ENCODE results near the gene NR0B2.
A peak's percentile ranks its signal among the peaks of the same experiment; 100 is the strongest.

NR0B2 gene

GRCh38 chr1:26911399-26912146 lies 2.2 kb downstream of the NR0B2 start:
- no peak for DNase-seq (ENCODE audit: low spot score in 2 of 2)
- no peaks in the 10 kb centered on the region for H3K9me3 Mint-ChIP-seq
- H3K4me3 Mint-ChIP-seq: no peak overlapping the region
- no peaks in the 10 kb centered on the region for H3K36me3 Mint-ChIP-seq
- no peak overlapping the region for H3K27ac Mint-ChIP-seq
- H3K4me1 Mint-ChIP-seq: no peaks in the 10 kb centered on the region
- ATAC-seq: no peak

GRCh38 chr1:26910343-26911160 lies 3.2 kb downstream of the NR0B2 start:
- Mint-ChIP-seq H3K4me3 (no peak overlapping the region), H3K4me1 (no peaks in the 10 kb centered on the region), H3K36me3 (no peaks in the 10 kb centered on the region), H3K27ac (no peak overlapping the region), H3K9me3 (no peaks in the 10 kb centered on the region)
- DNase-seq (ENCODE audit: low spot score in 2 of 2) (no peak), ATAC-seq (no peak)

- DNase-seq (ENCODE audit: low spot score in 2 of 2) (no peak), ATAC-seq (no peak)
- Mint-ChIP-seq H3K9me3 (no peaks in the 10 kb centered on the region), H3K36me3 (no peaks in the 10 kb centered on the region), H3K27ac (no peak overlapping the region), H3K4me3 (no peak overlapping the region), H3K4me1 (no peaks in the 10 kb centered on the region)
Observed at GRCh38 chr1:26909951-26910342, 3.8 kb downstream of the NR0B2 start.

GRCh38 chr1:26907071-26907917 lies 6.5 kb downstream of the NR0B2 start:
- H3K4me1 Mint-ChIP-seq: no peaks in the 10 kb centered on the region

GRCh38 chr1:26900815-26901511 lies 12.8 kb downstream of the NR0B2 start:
- no peak for DNase-seq (ENCODE audit: low spot score in 2 of 2)

More at GRCh38 chr1:26907071-26907917, 6.5 kb downstream of the NR0B2 start:
- DNase-seq (ENCODE audit: low spot score in 2 of 2) (no peak), ATAC-seq (no peak)
- Mint-ChIP-seq H3K36me3 (no peaks in the 10 kb centered on the region), H3K27ac (no peak overlapping the region), H3K4me3 (no peak overlapping the region), H3K9me3 (no peaks in the 10 kb centered on the region)

GRCh38 chr1:26900001-26900814 lies 13.6 kb downstream of the NR0B2 start, which contains the start of gene GPATCH3:
GPATCH3 (minus strand) TSS chr1:26900467; CDS start chr1:26900442, 25 bp downstream.
- peaks cover 50% of the 10 kb centered on the region for H3K36me3 Mint-ChIP-seq

More at GRCh38 chr1:26900815-26901511, 12.8 kb downstream of the NR0B2 start:
- peaks cover 21% of the 10 kb centered on the region for H3K4me1 Mint-ChIP-seq
- no peaks in the 10 kb centered on the region for H3K9me3 Mint-ChIP-seq
- H3K27ac Mint-ChIP-seq: peak overlapping the region; percentile 99
- no peak for ATAC-seq
- H3K36me3 Mint-ChIP-seq: peaks cover 42% of the 10 kb centered on the region
- H3K4me3 Mint-ChIP-seq: peak overlapping the region; percentile 93

GRCh38 chr1:26897351-26897750 lies 16.4 kb downstream of the NR0B2 start:
- Mint-ChIP-seq H3K4me1 (peaks cover 21% of the 10 kb centered on the region), H3K9me3 (no peaks in the 10 kb centered on the region), H3K36me3 (peaks cover 78% of the 10 kb centered on the region), H3K27ac (no peak overlapping the region), H3K4me3 (no peak overlapping the region)
- ATAC-seq: no peak
- no peak for DNase-seq (ENCODE audit: low spot score in 2 of 2)

More at GRCh38 chr1:26900001-26900814, 13.6 kb downstream of the NR0B2 start, which contains the start of gene GPATCH3:
- Mint-ChIP-seq H3K4me1 (peaks cover 21% of the 10 kb centered on the region), H3K9me3 (no peaks in the 10 kb centered on the region), H3K4me3 (peak within 1 kb of the TSS; percentile 93), H3K27ac (peak within 1 kb of the TSS; percentile 99)
- peak; percentile 92 for ATAC-seq
- DNase-seq (ENCODE audit: low spot score in 2 of 2): peak; percentile 78 to 92

- DNase-seq (ENCODE audit: low spot score in 2 of 2) (no peak), ATAC-seq (no peak)
- Mint-ChIP-seq H3K9me3 (no peaks in the 10 kb centered on the region), H3K27ac (peak overlapping the region; percentile 42), H3K4me3 (no peak overlapping the region), H3K36me3 (peaks cover 90% of the 10 kb centered on the region), H3K4me1 (peaks cover 24% of the 10 kb centered on the region)
Observed at GRCh38 chr1:26894263-26894662, 19.5 kb downstream of the NR0B2 start.

GRCh38 chr1:26890467-26890796 lies 23.3 kb downstream of the NR0B2 start:
- Mint-ChIP-seq H3K4me1 (peaks cover 29% of the 10 kb centered on the region), H3K27ac (peak overlapping the region; percentile 98), H3K36me3 (peaks cover 90% of the 10 kb centered on the region), H3K4me3 (peak overlapping the region; percentile 97), H3K9me3 (no peaks in the 10 kb centered on the region)
- no peak for DNase-seq (ENCODE audit: low spot score in 2 of 2)
- ATAC-seq: peak; percentile 50

GRCh38 chr1:26889551-26890466 lies 24.0 kb downstream of the NR0B2 start, which contains the start of gene GPN2:
GPN2 (minus strand) TSS chr1:26890283; CDS start chr1:26890096, 187 bp downstream.
- Mint-ChIP-seq H3K36me3 (peaks cover 90% of the 10 kb centered on the region), H3K9me3 (no peaks in the 10 kb centered on the region)

GRCh38 chr1:26888231-26888630 lies 25.5 kb downstream of the NR0B2 start:
- no peak for ATAC-seq
- H3K4me1 Mint-ChIP-seq: peaks cover 36% of the 10 kb centered on the region
- peak overlapping the region; percentile 98 for H3K27ac Mint-ChIP-seq
- H3K4me3 Mint-ChIP-seq: peak overlapping the region; percentile 97
- peaks cover 90% of the 10 kb centered on the region for H3K36me3 Mint-ChIP-seq
- DNase-seq (ENCODE audit: low spot score in 2 of 2): no peak
- no peaks in the 10 kb centered on the region for H3K9me3 Mint-ChIP-seq

More at GRCh38 chr1:26889551-26890466, 24.0 kb downstream of the NR0B2 start, which contains the start of gene GPN2:
- DNase-seq (ENCODE audit: low spot score in 2 of 2) (peak; percentile 54 to 88), ATAC-seq (peak; percentile 97)
- H3K27ac Mint-ChIP-seq: peak within 1 kb of the TSS; percentile 98
- H3K4me1 Mint-ChIP-seq: peaks cover 34% of the 10 kb centered on the region
- peak within 1 kb of the TSS; percentile 97 for H3K4me3 Mint-ChIP-seq

- H3K4me3 Mint-ChIP-seq: no peak overlapping the region
Observed at GRCh38 chr1:26887125-26887524, 26.6 kb downstream of the NR0B2 start.

More at GRCh38 chr1:26887125-26887524, 26.6 kb downstream of the NR0B2 start:
- peaks cover 90% of the 10 kb centered on the region for H3K36me3 Mint-ChIP-seq
- DNase-seq (ENCODE audit: low spot score in 2 of 2) (no peak), ATAC-seq (no peak)
- peaks cover 41% of the 10 kb centered on the region for H3K4me1 Mint-ChIP-seq
- no peak overlapping the region for H3K27ac Mint-ChIP-seq
- no peaks in the 10 kb centered on the region for H3K9me3 Mint-ChIP-seq

Measured in stimulated activated effector memory CD8-positive, alpha-beta T cell treated with anti-CD3 and anti-CD28 coated beads, Interleukin-12 subunit alpha, Interleukin-12 subunit beta, amount 100 ng/mL, for 72 hours (primary cell).